Cardiac septum (tissue), 1 donor: ENCODE results near the gene PHF20. TPM values are rescaled to one million over a fixed set of nuclear protein-coding genes. Genes with fewer than 3 reads are reported as not detected.
"Not testable (repeated sequence)": the region's sequence is repeated elsewhere in the genome, so short reads cannot be mapped to it uniquely, and the experiment has no call there.

ENCODE experiments used
- DNase-seq: peaks from one replicate; pipeline ENCODE4 v3.0.0-alpha.2; 2020; ENCODE audit warnings: low spot score
- intact Hi-C: fragments of 100-400 bp; cut with DNase I; formaldehyde crosslinking; loops from one replicate; pipeline ENCODE4 v1.14.0; 2022
- total RNA-seq: library from RNA; stranded (reverse); fragmentation: NEBNext Ultra II Directional; extraction: Animal tissue kit (Norgen Biotek cat#: 25700); gene quantifications from one replicate; pipeline ENCODE4 v1.2.1, GENCODE V29; 2021
- donor health status: DM: no; HTN: no; CAD: no.

Gene PHF20
- total RNA-seq, 1 donor from 2014 or later, result 28.9 TPM

DNA sequence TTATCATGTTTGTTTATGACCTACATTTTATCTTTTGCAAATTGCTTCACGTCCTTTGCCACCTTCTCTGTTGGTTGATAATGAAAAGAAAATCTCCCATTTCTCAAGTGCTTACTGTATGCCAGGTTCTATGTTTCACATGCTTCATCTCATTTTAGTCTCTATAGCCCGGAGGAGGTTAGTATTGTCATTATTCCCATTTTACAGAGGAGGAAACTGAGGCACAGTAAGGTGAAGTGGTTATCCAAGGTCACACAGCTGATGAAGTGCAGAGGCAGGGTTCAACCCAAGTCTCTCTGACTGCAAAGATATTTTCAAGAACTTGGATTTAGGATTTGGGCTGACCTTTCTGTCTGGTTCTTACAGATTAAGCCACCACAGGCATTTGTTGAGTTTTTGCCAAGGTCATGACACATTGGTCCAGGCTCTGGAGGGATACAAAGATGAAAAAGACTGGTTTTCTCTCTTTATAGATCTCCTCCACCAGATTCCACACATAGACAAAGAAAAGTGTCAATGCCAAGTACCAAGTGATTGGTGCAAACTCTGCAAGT is 217.2 kb downstream of the PHF20 start:
- no peak for DNase-seq
- intact Hi-C loops, result no loop called here

DNA sequence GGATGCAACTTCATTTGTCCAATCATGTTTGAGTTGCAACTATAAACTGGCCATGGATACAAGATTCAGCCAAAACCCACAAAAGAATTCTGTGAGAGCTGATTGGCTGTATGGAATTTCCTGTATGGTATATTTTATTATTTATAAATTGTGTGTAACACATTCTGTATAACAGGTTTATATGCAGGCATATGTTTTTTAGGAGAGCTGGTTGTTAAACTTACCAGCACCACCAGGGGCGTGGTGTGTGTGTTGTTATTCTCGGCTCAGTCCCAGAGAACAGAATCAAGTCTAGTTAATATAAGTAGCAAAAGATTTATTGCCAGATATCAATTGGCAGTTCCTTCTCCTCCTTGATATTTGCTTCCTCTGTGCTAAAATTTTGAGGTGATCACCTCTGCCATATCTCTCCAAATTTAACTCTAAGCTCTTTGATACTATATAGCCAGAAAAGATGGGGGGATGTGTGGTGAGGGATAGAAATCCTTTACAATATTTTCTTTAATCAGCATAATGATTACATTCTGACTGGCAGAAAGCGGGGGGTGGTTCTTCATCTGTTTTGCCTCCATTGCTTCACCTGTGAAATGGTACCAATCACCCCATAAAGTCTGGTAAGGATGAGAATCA is 219.4 kb downstream of the PHF20 start:
- DNase-seq, result no peak
- intact Hi-C loops, result no loop called here

DNA sequence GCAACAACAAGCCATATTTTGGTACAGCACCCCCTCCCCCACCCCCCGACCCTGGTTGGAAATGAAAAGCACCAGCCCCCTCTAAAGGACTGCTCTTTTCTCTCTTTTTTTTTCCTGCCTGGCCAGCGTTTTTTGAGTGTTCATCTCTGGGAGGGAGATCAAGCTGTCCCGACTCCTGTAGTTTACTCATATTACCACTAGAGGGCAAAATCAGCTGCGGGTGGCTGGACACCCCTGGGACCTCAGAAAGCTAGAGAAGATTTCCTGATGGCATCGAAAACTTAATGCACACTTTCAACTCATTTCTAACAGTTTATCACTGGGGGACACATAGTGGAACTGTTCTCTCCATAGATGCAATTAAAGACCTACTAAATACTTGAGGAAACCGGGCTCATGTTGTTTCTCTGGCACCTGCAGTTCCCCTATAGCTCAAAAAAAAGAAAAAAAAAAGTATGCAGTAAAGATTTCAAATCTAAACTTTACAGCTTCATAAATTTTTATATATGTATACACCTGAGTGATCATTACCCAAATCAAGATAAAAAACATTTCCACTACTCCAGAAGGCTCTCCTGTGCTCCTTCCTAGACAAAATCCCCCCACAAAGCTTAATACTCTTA is 221.0 kb downstream of the PHF20 start:
- intact Hi-C loops, result no loop called here
- peak; percentile 78 for DNase-seq

DNA sequence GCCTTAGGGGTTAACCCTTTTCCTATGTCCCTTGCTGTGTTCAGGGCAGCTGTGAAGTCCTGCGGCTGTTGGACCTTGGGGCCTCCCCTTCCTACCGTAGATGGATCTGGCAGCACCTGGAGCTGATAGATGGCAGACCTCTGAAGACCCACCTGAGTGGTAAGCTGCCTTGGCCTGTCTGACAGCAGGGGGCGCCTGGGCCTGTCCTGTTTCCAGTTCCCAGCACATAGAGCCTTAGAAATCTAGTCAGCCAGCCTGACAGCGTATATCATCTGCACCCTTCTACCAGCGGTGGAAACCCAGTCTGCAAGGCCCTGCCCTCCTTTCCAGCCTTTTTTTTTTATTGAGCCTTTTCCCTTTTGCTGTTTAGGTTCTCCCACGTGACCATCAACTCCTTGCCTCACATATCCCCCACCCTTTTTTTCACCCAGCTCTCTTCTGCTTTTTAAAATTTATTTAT is 223.2 kb downstream of the PHF20 start:
- DNase-seq, result peak; percentile 88
- intact Hi-C loops, result loop anchor here (1.0 to 2.0 kb wide), 2 partner anchors 143 to 206 kb away; no protein-coding TSS in a partner anchor

DNA sequence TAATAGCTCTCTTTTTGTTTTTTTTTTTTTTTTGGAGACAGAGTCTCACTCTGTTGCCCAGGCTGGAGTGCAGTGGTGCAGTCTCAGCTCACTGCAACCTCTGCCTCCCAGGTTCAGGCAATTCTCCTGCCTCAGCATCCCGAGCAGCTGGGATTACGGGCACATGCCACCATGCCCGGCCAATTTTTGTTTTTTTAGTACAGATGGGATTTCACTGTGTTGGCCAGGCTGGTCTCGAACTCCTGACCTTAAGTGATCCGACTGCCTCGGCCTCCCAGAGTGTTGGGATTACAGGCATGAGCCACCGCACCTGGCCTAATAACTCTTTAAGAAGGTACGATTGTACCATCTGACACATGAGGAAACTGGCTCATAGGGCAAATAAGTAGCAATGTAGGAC is 224.7 kb downstream of the PHF20 start:
- intact Hi-C loops, DNase-seq: not testable (repeated sequence)

Other genes with a start within 250 kb of the PHF20 start
- gene C20orf173, start 242.4 kb upstream of the PHF20 start, total RNA-seq, result not detected
- gene ERGIC3, start 229.9 kb upstream of the PHF20 start, total RNA-seq, result 91.2 TPM
- gene SPAG4, start 156.2 kb upstream of the PHF20 start, total RNA-seq, result 3.5 TPM
- gene CPNE1, start 107.1 kb upstream of the PHF20 start, total RNA-seq, result 77.9 TPM
- gene RBM12, start 107.1 kb upstream of the PHF20 start, total RNA-seq, result 44.4 TPM
- 55.0 TPM for gene NFS1, start 72.7 kb upstream of the PHF20 start, total RNA-seq
- gene ROMO1, start 72.6 kb upstream of the PHF20 start, total RNA-seq, result 176 TPM
- gene RBM39, start 29.8 kb upstream of the PHF20 start, total RNA-seq, result 167 TPM
- 49.5 TPM for gene SCAND1, start 182.5 kb downstream of the PHF20 start, total RNA-seq
- gene CNBD2, start 196.6 kb downstream of the PHF20 start, total RNA-seq, result 3.1 TPM